A549 (cell line): ENCODE data around the gene CASP6. TPM values are rescaled to one million over a fixed set of nuclear protein-coding genes. Genes with fewer than 3 reads are reported as not detected.

Experiments
- ATAC-seq, 2 experiments: fragments of 200-7000 bp in 1 of 2; fragments of >200 bp in 1 of 2; cut with Nextera tagmentation in 1 of 2; cut with Tn5 transposase in 1 of 2; 3 replicates each; pipeline versions ENCODE4 v1.8.0 to v1.9.1; 2018 to 2020; ENCODE audit warnings: mild to moderate bottlenecking in 1 of 2, moderate library complexity in 1 of 2
- CTCF ChIA-PET: fragments of 300-600 bp; sonication (Branson Sonifier 250); formaldehyde crosslinking; extraction: SDS; loops from one replicate; lab custom pipeline; 2021; ENCODE audit warnings: antibody characterized with exemption, inconsistent platforms; lab: Yijun Ruan, JAX
- POLR2A ChIA-PET: fragments of 350-600 bp; formaldehyde crosslinking; extraction: SDS; loops from one replicate; lab custom pipeline; 2021; ENCODE audit warnings: antibody characterized with exemption, inconsistent platforms; lab: Yijun Ruan, JAX
- DNase-seq, 2 experiments: peaks; one replicate each; pipeline versions ENCODE4 v3.0.0 to v3.0.0-alpha.2; 2011 to 2016; ENCODE audit warnings: low read depth in 1 of 2, low spot score in 1 of 2
- FAIRE-seq: peaks from 2 replicates; lab custom pipeline; 2011; peaks lifted over from hg19 to GRCh38; lab: Jason Lieb, UNC
- H3K27ac ChIP-seq, 2 experiments: fragments of >200 bp; sonication (Bioruptor Twin); formaldehyde crosslinking; 3 replicates each; pipeline ENCODE4 v1.5.1; 2016 to 2017
- H3K4me1 ChIP-seq: fragments of >200 bp; sonication (Bioruptor Twin); formaldehyde crosslinking; 3 replicates; pipeline ENCODE4 v1.6.1; 2016
- H3K4me2 ChIP-seq: fragments of >200 bp; sonication (Bioruptor Twin); formaldehyde crosslinking; 3 replicates; pipeline ENCODE4 v1.6.1; 2016
- H3K4me3 ChIP-seq: fragments of >200 bp; sonication (Bioruptor Twin); formaldehyde crosslinking; 3 replicates; pipeline ENCODE4 v1.5.1; 2016
- H3K9me3 ChIP-seq: fragments of >200 bp; sonication (Bioruptor Twin); formaldehyde crosslinking; 3 replicates; pipeline ENCODE4 v1.6.1; 2016
- BCL3 ChIP-seq: fragments of >200 bp; sonication (Bioruptor Twin); formaldehyde crosslinking; IDR thresholded peaks from 3 replicates; pipeline ENCODE4 v1.6.1; 2016
- CEBPB ChIP-seq, 2 experiments: fragments of >200 bp in 1 of 2; sonication (Bioruptor Twin) in 1 of 2; formaldehyde crosslinking in 1 of 2; IDR thresholded peaks; 2 replicates each; pipeline ENCODE4 v1.6.1; 2012 to 2016
- CTCF ChIP-seq: fragments of >200 bp; sonication (Bioruptor Twin); formaldehyde crosslinking; IDR thresholded peaks from 3 replicates; pipeline ENCODE4 v1.5.1; 2016
- EHMT2 ChIP-seq: fragments of 200-600 bp; sonication (generic); IDR thresholded peaks from 2 replicates; pipeline ENCODE4 v1.6.1; 2016; ENCODE audit warnings: antibody characterized with exemption, low read depth, mild to moderate bottlenecking, moderate library complexity
- EP300 ChIP-seq, 2 experiments: fragments of >200 bp; sonication (Bioruptor Twin); formaldehyde crosslinking; IDR thresholded peaks; 2 replicates in 1 of 2; 3 replicates in 1 of 2; pipeline ENCODE4 v1.6.1; 2016 to 2017
- ESRRA ChIP-seq: fragments of 150-350 bp; IDR thresholded peaks from 2 replicates; pipeline ENCODE4 v1.6.1; 2014; ENCODE audit warnings: mild to moderate bottlenecking, low read length, borderline replicate concordance
- FOSB ChIP-seq: fragments of 250-450 bp; sonication (Bioruptor Pico); IDR thresholded peaks from 2 replicates; pipeline ENCODE4 v1.5.0; 2020; ENCODE audit warnings: mild to moderate bottlenecking, moderate library complexity
- FOSL2 ChIP-seq, 2 experiments: fragments of 450-650 bp in 1 of 2; fragments of >200 bp in 1 of 2; sonication (Bioruptor Twin) in 1 of 2; formaldehyde crosslinking; IDR thresholded peaks; 2 replicates each; pipeline versions ENCODE4 v1.5.0 to v1.6.1; 2016 to 2020; ENCODE audit warnings: mild to moderate bottlenecking in 1 of 2, moderate library complexity in 1 of 2
- GATA3 ChIP-seq: IDR thresholded peaks from 2 replicates; pipeline ENCODE4 v1.6.1; 2012; ENCODE audit warnings: borderline replicate concordance
- HDAC2 ChIP-seq: fragments of 200-600 bp; sonication (generic); IDR thresholded peaks from 2 replicates; pipeline ENCODE4 v1.6.1; 2016
- HOXA7 ChIP-seq: fragments of 250-450 bp; sonication (Bioruptor Pico); IDR thresholded peaks from 2 replicates; pipeline ENCODE4 v1.5.0; 2020; ENCODE audit warnings: mild to moderate bottlenecking, moderate library complexity
- HOXB13 ChIP-seq: fragments of 250-450 bp; sonication (Bioruptor Pico); IDR thresholded peaks from 2 replicates; pipeline ENCODE4 v1.5.0; 2020; ENCODE audit warnings: low read depth, mild to moderate bottlenecking, moderate library complexity
- HOXB5 ChIP-seq: fragments of 250-450 bp; sonication (Bioruptor Pico); IDR thresholded peaks from 2 replicates; pipeline ENCODE4 v1.5.0; 2020; ENCODE audit warnings: mild to moderate bottlenecking, moderate library complexity
- JUNB ChIP-seq: fragments of >200 bp; sonication (Bioruptor Twin); formaldehyde crosslinking; IDR thresholded peaks from 2 replicates; pipeline ENCODE4 v1.6.1; 2016
- MAFK ChIP-seq: fragments of 450-650 bp; IDR thresholded peaks from 2 replicates; pipeline ENCODE4 v1.6.1; 2014; ENCODE audit not compliant: partially characterized antibody
- MAZ ChIP-seq: fragments of 150-350 bp; IDR thresholded peaks from 2 replicates; pipeline ENCODE4 v1.6.1; 2014; ENCODE audit warnings: antibody characterized with exemption, low read depth, low read length, borderline replicate concordance
- PBX3 ChIP-seq: IDR thresholded peaks from 2 replicates; pipeline ENCODE4 v1.6.1; 2012
- PHF8 ChIP-seq: fragments of 200-600 bp; sonication (generic); IDR thresholded peaks from 2 replicates; pipeline ENCODE4 v1.6.1; 2016; ENCODE audit warnings: low read depth, mild to moderate bottlenecking, antibody characterized with exemption, moderate library complexity, borderline replicate concordance
- POLR2AphosphoS2 ChIP-seq: conservative IDR thresholded peaks from 2 replicates; pipeline ENCODE4 v1.6.1; 2012; ENCODE audit warnings: low read length, improper control_type of control experiment, inconsistent platforms
- RAD21 ChIP-seq, 2 experiments: fragments of >200 bp in 1 of 2; sonication (Bioruptor Twin) in 1 of 2; formaldehyde crosslinking in 1 of 2; IDR thresholded peaks in 1 of 2; conservative IDR thresholded peaks in 1 of 2; 2 replicates in 1 of 2; 3 replicates in 1 of 2; pipeline ENCODE4 v1.6.1; 2012 to 2018; ENCODE audit warnings: inconsistent platforms in 1 of 2
- TFCP2L1 ChIP-seq: fragments of 250-450 bp; sonication (Bioruptor Pico); IDR thresholded peaks from 2 replicates; pipeline ENCODE4 v1.5.0; 2021; ENCODE audit warnings: mild to moderate bottlenecking
- TP53 ChIP-seq: fragments of 250-450 bp; sonication (Bioruptor Pico); IDR thresholded peaks from 2 replicates; pipeline ENCODE4 v1.5.0; 2021; ENCODE audit warnings: mild to moderate bottlenecking, moderate library complexity
- USF2 ChIP-seq: fragments of 450-650 bp; IDR thresholded peaks from 2 replicates; pipeline ENCODE4 v1.6.1; 2014; ENCODE audit warnings: antibody characterized with exemption
- ZSCAN20 ChIP-seq: fragments of 250-450 bp; sonication (Bioruptor Pico); IDR thresholded peaks from 2 replicates; pipeline ENCODE4 v1.8.0; 2022; ENCODE audit warnings: mild to moderate bottlenecking, moderate library complexity
- WGBS: methylation state at CpG from one replicate; pipeline ENCODE4 v1.1.6; 2017; ENCODE audit errors: missing lambda C conversion rate; 5-methylcytosine and 5-hydroxymethylcytosine counted together
- polyA plus RNA-seq, 4 experiments: library from polyadenylated mRNA; depleted of rRNA in 3 of 4; stranded (reverse); fragments of >200 nt; fragmentation: RNase III in 1 of 4; extraction: RNeasy Plus Mini Kit Qiagen cat#74134 plus additional on column Dnase treatment in 1 of 4; gene quantifications; 2 replicates in 3 of 4; 3 replicates in 1 of 4; pipeline ENCODE4 v1.2.3, GENCODE V29; 2011 to 2017
- TF ChIP-seq, protein P1 (sequence below): fragments of 250-450 bp; sonication (Bioruptor Pico); IDR thresholded peaks from 2 replicates; pipeline ENCODE4 v1.5.0; 2020; ENCODE audit warnings: low read depth, mild to moderate bottlenecking, moderate library complexity

CASP6 gene
- polyA plus RNA-seq, 2 of the 4 experiments (the other 2 are of a cell fraction) = 19.2 to 32.6 TPM

DNA sequence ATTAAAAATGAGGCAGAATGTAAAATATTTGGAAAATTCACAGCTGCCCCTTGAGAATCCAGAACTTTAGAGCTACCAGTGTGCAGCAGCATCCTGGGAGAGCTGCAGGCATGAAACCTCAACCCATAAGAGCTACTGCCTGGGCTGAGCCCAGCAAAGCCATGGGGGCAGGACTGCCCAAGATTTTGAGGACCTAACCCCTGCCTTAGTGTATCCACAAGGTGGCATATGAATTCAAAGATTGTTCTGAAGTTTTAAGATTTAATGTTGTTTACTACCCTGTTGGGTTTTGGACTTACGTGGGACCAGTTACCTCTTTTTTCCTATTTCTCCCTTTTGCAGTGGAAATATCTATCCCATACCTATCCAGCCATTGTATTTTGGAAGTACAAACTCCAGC is 26.4 kb downstream of the CASP6 start:
- Histone ChIP-seq H3K4me1 (no peaks in the 10 kb centered on the region), H3K27ac (no peak overlapping the region), H3K4me3 (no peak overlapping the region), H3K4me2 (no peak overlapping the region), H3K9me3 (no peaks in the 10 kb centered on the region)
- ChIA-PET POLR2A (no interaction called here), CTCF (no interaction called here)
- no peak for FAIRE-seq
- DNase-seq = no peak
- 0 out of 6 replicates have a peak, but pooled peaks of 1 of the 2 experiments have one; percentile 25 for ATAC-seq
- WGBS = 96% methylated on average over 1 of the region's 1 CpG
- TF ChIP-seq TFCP2L1 (CRISPR knock-in tag) = no peak
- TF ChIP-seq, protein P1, sequence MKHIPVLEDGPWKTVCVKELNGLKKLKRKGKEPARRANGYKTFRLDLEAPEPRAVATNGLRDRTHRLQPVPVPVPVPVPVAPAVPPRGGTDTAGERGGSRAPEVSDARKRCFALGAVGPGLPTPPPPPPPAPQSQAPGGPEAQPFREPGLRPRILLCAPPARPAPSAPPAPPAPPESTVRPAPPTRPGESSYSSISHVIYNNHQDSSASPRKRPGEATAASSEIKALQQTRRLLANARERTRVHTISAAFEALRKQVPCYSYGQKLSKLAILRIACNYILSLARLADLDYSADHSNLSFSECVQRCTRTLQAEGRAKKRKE (CRISPR knock-in tag) = no peak
- no peak for TF ChIP-seq FOSB (CRISPR knock-in tag)
- TF ChIP-seq HOXB13 (CRISPR knock-in tag) = no peak
- TF ChIP-seq MAFK = no peak
- TF ChIP-seq CTCF = no peak
- no peak for TF ChIP-seq POLR2AphosphoS2
- TF ChIP-seq CEBPB (IDR thresholded peaks at IDR 0.05) = no peak
- TF ChIP-seq ZSCAN20 = no peak
- no peak for TF ChIP-seq EP300 (IDR thresholded peaks at IDR 0.05)
- TF ChIP-seq PHF8 = no peak
- no peak for TF ChIP-seq RAD21 (conservative IDR thresholded peaks at IDR 0.05 in 1 of 2, IDR thresholded peaks at IDR 0.05 in 1 of 2)
- TF ChIP-seq HOXB5 (CRISPR knock-in tag) = no peak
- no peak for TF ChIP-seq TP53 (CRISPR knock-in tag)
- TF ChIP-seq MAZ = no peak
- TF ChIP-seq ESRRA = no peak

- Histone ChIP-seq H3K4me1 (no peaks in the 10 kb centered on the region), H3K4me2 (no peak overlapping the region), H3K9me3 (no peaks in the 10 kb centered on the region), H3K27ac (no peak overlapping the region), H3K4me3 (no peak overlapping the region)
- POLR2A ChIA-PET = no interaction called here
- TF ChIP-seq ESRRA (no peak), FOSL2 (IDR thresholded peaks at IDR 0.05) (no peak), FOSL2 (CRISPR knock-in tag; IDR thresholded peaks at IDR 0.05) (no peak), HDAC2 (no peak), EHMT2 (no peak), HOXA7 (CRISPR knock-in tag) (no peak), GATA3 (no peak), JUNB (no peak), PBX3 (no peak), USF2 (no peak), BCL3 (no peak), RAD21 (conservative IDR thresholded peaks at IDR 0.05 in 1 of 2, IDR thresholded peaks at IDR 0.05 in 1 of 2) (no peak), EP300 (IDR thresholded peaks at IDR 0.05) (no peak), PHF8 (no peak)
- TF ChIP-seq, protein P1 (CRISPR knock-in tag) = no peak
- FAIRE-seq (no peak), ATAC-seq (no peak), DNase-seq (no peak)
- 90% methylated on average over 1 of the region's 1 CpG for WGBS
- CTCF ChIA-PET = no interaction called here
Observed at GRCh38 chr4:109675843-109676242, 27.4 kb downstream of the CASP6 start.
